Stomach smooth muscle (tissue), 2 donors: Measurements from ENCODE around the gene DYNC1LI2.
"Not testable (repeated sequence)": the region's sequence is repeated elsewhere in the genome, so short reads cannot be mapped to it uniquely, and the experiment has no call there.

Experiments
- H3K27ac ChIP-seq: one replicate; pipeline ENCODE4 v1.7.0; 2013; ENCODE audit warnings: mild to moderate bottlenecking, low read length, inconsistent platforms
- H3K27me3 ChIP-seq, 2 donors: one replicate each; pipeline ENCODE4 v1.7.0; 2013; ENCODE audit warnings: low read length in 2 of 2; ENCODE audit not compliant: insufficient read depth in 2 of 2, control insufficient read depth in 1 of 2
- H3K36me3 ChIP-seq, 2 donors: one replicate each; pipeline ENCODE4 v1.7.0; 2013; ENCODE audit warnings: low read length in 2 of 2; ENCODE audit not compliant: control insufficient read depth in 2 of 2, insufficient read depth in 2 of 2
- H3K4me1 ChIP-seq: one replicate; pipeline ENCODE4 v1.7.0; 2013; ENCODE audit warnings: low read length; ENCODE audit not compliant: control insufficient read depth, insufficient read depth
- H3K4me3 ChIP-seq, 2 donors: one replicate each; pipeline ENCODE4 v1.7.0; 2013; ENCODE audit warnings: low read length in 2 of 2
- H3K9ac ChIP-seq, 2 donors: one replicate each; pipeline ENCODE4 v1.7.0; 2013; ENCODE audit warnings: low read length in 2 of 2, mild to moderate bottlenecking in 1 of 2
- H3K9me3 ChIP-seq, 2 donors: one replicate each; pipeline ENCODE4 v1.7.0; 2013; ENCODE audit warnings: low read length in 2 of 2; ENCODE audit not compliant: control insufficient read depth in 2 of 2
- donor health status: healthy.
- donor health status: Pancreatic carcinoma.

DYNC1LI2 gene

DNA sequence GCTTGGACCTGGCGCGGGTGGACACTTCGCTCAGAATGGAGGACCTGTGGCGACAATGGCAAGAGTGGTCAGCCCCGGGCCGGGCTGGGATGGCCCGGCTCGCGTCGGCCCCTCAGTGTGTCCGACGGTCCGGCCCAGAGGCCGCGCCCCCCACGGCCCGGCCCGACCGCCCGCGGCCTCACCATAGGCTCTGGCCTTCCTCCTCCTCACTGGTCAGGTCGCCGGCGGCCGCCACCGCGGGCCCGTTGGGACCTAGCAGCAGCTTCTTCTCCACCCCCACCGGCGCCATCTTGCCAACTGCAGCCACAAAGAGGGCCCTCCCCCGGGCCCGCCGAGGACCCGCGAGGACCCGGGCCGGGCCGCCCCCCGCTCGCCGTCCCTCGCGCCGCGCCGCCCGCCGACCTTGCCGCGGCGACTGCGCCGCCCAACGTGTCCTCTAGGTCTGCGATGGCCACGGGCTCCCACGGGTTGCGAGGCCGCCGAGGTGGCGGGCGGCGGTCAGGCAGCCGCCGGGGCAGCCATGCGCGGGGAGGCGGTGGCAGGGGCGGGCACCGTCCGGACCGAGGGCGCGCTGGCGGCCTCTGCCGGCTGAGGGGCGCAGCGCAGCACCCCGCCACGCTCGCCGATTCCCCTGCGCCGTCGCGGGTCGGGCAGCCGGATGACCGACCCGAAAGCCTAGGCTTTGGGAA, at the start of gene DYNC1LI2:
TSS of gene DYNC1LI2 (minus strand) at position 307 of the 689 bp plus-strand sequence. CDS start at position 289, 18 bp downstream.
- H3K27ac ChIP-seq = peak within 1 kb of the TSS; percentile 78
- peaks cover 8 to 20% of the 10 kb centered on the region in 2 donors for H3K36me3 ChIP-seq
- no peaks in the 10 kb centered on the region for H3K27me3 ChIP-seq
- H3K4me1 ChIP-seq = peaks cover 34% of the 10 kb centered on the region
- H3K9ac ChIP-seq = peak within 1 kb of the TSS; percentile 89 to 96
- H3K9me3 ChIP-seq = no peaks in the 10 kb centered on the region
- H3K4me3 ChIP-seq = peak within 1 kb of the TSS; percentile 95 to 97

DNA sequence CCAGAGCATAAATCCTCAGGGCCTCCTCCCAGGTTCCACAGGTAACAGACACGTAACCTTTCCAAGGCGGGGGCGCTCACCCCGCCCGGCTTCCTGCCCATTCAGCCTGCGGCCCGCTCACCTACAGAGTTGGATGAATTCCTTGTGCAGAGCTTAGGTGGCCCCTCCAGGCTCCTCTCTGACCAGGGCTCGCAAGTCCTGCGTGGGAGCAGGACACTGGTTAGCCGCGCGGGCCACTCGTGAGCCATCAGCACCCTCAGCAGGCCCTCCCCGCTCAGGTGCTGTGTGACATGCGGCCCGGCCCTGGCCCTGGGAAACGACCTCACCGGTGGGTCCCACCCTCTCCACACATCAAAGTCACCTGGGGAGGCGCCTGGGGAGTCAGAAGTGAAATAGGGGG, 49.4 kb upstream of the DYNC1LI2 start:
- peaks cover 17 to 31% of the 10 kb centered on the region in 2 donors for H3K36me3 ChIP-seq
- H3K9me3 ChIP-seq = no peaks in the 10 kb centered on the region
- H3K9ac ChIP-seq = no peak overlapping the region
- H3K27me3 ChIP-seq = no peaks in the 10 kb centered on the region
- no peak overlapping the region for H3K27ac ChIP-seq
- no peak overlapping the region for H3K4me3 ChIP-seq
- H3K4me1 ChIP-seq = no peaks in the 10 kb centered on the region

DNA sequence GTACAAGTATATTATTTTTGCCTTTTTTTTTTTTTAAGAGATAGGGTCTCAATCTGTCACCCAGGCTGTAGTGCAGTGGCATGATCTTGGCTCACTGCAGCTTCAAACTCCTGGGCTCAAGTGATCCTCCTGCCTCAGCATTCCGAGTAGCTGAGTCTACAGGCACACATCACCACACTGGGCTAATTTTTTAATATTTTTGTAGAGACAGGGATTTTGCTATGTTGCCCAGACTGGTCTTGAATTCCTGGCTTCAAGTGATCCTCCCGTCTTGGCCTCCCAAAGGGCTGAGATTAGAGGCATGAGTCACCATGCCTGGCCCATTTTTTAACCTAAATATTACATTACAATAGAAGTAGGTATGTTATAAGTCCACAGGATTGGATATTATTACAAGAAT, 46.8 kb upstream of the DYNC1LI2 start:
- H3K27me3 ChIP-seq = no peaks in the 10 kb centered on the region
- no peaks in the 10 kb centered on the region for H3K4me1 ChIP-seq

GRCh38 chr16:66793984-66794383, 42.6 kb upstream of the DYNC1LI2 start:
- not testable (repeated sequence) for H3K4me3 ChIP-seq, H3K36me3 ChIP-seq

More for the DNA sequence above, 46.8 kb upstream of the DYNC1LI2 start:
- no peak overlapping the region for H3K9ac ChIP-seq
- peaks cover 4 to 13% of the 10 kb centered on the region in 2 donors for H3K36me3 ChIP-seq
- H3K27ac ChIP-seq = no peak overlapping the region
- H3K9me3 ChIP-seq = no peaks in the 10 kb centered on the region
- H3K4me3 ChIP-seq = no peak overlapping the region

DNA sequence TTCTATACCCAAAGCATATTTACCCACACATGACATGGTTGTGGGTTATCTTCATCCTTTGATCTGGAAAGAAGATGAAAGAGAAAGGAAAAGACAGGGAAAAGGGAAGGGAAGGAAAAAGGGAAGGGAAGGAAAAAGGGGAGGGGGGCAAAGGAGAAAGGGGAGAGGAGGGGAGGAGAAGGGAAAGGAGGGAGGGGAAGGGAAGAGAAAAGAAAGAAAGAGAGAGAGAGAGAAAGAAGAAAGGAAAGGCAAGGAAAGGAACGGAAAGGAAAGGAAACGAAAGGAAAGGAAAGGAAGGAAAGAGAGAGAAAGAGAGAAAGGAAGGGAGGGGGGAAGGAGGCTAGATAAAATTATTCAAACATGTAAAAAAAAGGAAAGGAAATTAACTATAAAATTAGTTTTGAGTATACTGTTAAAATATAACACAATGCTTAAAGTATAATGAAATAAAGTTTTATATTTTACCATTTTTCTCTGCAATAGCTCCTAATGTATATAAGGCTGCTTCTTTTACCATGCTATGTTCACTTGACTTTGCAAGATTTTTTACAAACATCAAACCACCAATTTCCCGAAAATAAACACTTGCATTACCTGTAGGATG, 38.8 kb upstream of the DYNC1LI2 start:
- Histone ChIP-seq H3K4me1 (no peaks in the 10 kb centered on the region), H3K9ac (no peak overlapping the region), H3K9me3 (no peaks in the 10 kb centered on the region), H3K27me3 (no peaks in the 10 kb centered on the region), H3K27ac (no peak overlapping the region), H3K4me3 (no peak overlapping the region), H3K36me3 (no peaks in the 10 kb centered on the region)

More at GRCh38 chr16:66793984-66794383, 42.6 kb upstream of the DYNC1LI2 start:
- not testable (repeated sequence) for H3K9ac ChIP-seq, H3K4me1 ChIP-seq, H3K9me3 ChIP-seq, H3K27ac ChIP-seq, H3K27me3 ChIP-seq

DNA sequence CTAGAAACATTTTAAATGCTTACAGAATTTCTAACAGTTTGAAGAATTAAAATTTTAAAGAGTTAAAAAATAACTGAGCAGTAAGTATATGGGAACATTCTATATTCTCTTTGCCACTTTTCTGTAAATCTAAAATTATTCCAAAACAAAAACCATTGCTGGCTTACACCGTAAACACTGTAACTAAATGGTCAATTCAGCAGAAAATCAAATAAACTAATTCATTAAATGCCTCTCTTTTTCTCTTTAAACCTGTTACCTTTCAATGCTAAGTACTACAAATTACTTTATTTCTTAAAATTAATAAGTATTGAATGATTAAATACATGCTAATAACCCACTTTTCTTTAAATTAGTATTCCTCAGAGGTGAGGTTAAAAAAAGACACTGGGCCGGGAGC, 36.0 kb upstream of the DYNC1LI2 start:
- no peaks in the 10 kb centered on the region for H3K4me1 ChIP-seq
- H3K9ac ChIP-seq = no peak overlapping the region
- no peaks in the 10 kb centered on the region for H3K36me3 ChIP-seq
- H3K27me3 ChIP-seq = no peaks in the 10 kb centered on the region
- no peaks in the 10 kb centered on the region for H3K9me3 ChIP-seq
- H3K4me3 ChIP-seq = no peak overlapping the region
- H3K27ac ChIP-seq = no peak overlapping the region

DNA sequence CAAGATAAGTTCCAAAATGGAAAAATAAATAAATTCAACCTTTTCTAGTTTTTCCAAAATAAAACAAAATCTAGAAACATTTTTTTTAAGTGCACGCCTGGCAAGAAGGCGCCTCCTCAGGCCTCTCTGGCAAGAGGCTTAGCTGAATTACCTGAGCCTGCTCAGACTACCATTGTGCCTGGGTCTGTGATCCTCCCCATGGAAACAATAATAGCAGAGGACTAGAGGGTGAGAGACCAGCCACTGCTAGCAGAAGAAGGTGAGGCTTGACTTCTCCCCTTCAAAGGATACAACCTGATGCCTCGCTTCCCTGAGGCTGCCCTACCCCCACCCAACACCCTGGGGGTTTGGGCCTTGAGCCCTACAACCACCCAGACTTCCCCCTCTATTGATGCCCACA, 35.1 kb upstream of the DYNC1LI2 start:
- Histone ChIP-seq H3K9ac (no peak overlapping the region), H3K27ac (no peak overlapping the region), H3K36me3 (no peaks in the 10 kb centered on the region), H3K4me1 (no peaks in the 10 kb centered on the region), H3K9me3 (no peaks in the 10 kb centered on the region), H3K27me3 (no peaks in the 10 kb centered on the region), H3K4me3 (no peak overlapping the region)

GRCh38 chr16:66776457-66776856, 25.0 kb upstream of the DYNC1LI2 start:
- Histone ChIP-seq H3K9me3 (no peaks in the 10 kb centered on the region), H3K27ac (no peak overlapping the region), H3K4me1 (no peaks in the 10 kb centered on the region), H3K27me3 (no peaks in the 10 kb centered on the region), H3K4me3 (no peak overlapping the region), H3K9ac (no peak overlapping the region), H3K36me3 (no peaks in the 10 kb centered on the region)

- Histone ChIP-seq H3K36me3 (no peaks in the 10 kb centered on the region), H3K27me3 (no peaks in the 10 kb centered on the region), H3K4me1 (no peaks in the 10 kb centered on the region), H3K27ac (no peak overlapping the region), H3K9me3 (no peaks in the 10 kb centered on the region), H3K9ac (no peak overlapping the region), H3K4me3 (no peak overlapping the region)
Measured at GRCh38 chr16:66774981-66775380, 23.6 kb upstream of the DYNC1LI2 start.

- H3K9ac ChIP-seq = no peak overlapping the region
- no peaks in the 10 kb centered on the region for H3K27me3 ChIP-seq
- H3K36me3 ChIP-seq = no peaks in the 10 kb centered on the region
- H3K9me3 ChIP-seq = no peaks in the 10 kb centered on the region
- H3K4me1 ChIP-seq = no peaks in the 10 kb centered on the region
- no peak overlapping the region for H3K4me3 ChIP-seq
- H3K27ac ChIP-seq = no peak overlapping the region
Measured at GRCh38 chr16:66758086-66758485, 6.7 kb upstream of the DYNC1LI2 start.

GRCh38 chr16:66754819-66755218, 3.4 kb upstream of the DYNC1LI2 start:
- H3K4me3 ChIP-seq = no peak overlapping the region
- no peaks in the 10 kb centered on the region for H3K9me3 ChIP-seq
- H3K36me3 ChIP-seq = peaks cover 0 to 2% of the 10 kb centered on the region in 2 donors
- H3K4me1 ChIP-seq = peaks cover 22% of the 10 kb centered on the region
- no peaks in the 10 kb centered on the region for H3K27me3 ChIP-seq
- H3K27ac ChIP-seq = no peak overlapping the region
- H3K9ac ChIP-seq = no peak overlapping the region
